Loucy (cell line): ENCODE results near the gene MRPS2.
"Not testable (repeated sequence)": the region's sequence is repeated elsewhere in the genome, so short reads cannot be mapped to it uniquely, and the experiment has no call there.

ENCODE experiments used
- H2AFZ ChIP-seq: fragments of 200-600 bp; sonication (generic); 2 replicates; pipeline ENCODE4 v1.6.0; 2016; ENCODE audit warnings: antibody characterized with exemption, mild to moderate bottlenecking, low read length, moderate library complexity
- H3F3A ChIP-seq: fragments of 200-600 bp; 2 replicates; pipeline ENCODE4 v1.6.0; 2016; ENCODE audit warnings: antibody characterized with exemption, low read depth, mild to moderate bottlenecking
- H3K27me3 ChIP-seq: fragments of 200-600 bp; sonication (generic); 2 replicates; pipeline ENCODE4 v1.6.1; 2014; ENCODE audit warnings: low read length, mild to moderate bottlenecking; ENCODE audit not compliant: insufficient read depth, poor library complexity, severe bottlenecking
- H3K36me3 ChIP-seq: fragments of 200-600 bp; sonication (generic); 2 replicates; pipeline ENCODE4 v1.6.1; 2016; ENCODE audit warnings: low read length; ENCODE audit not compliant: insufficient read depth
- H3K4me1 ChIP-seq: fragments of 200-600 bp; sonication (generic); 2 replicates; pipeline ENCODE4 v1.5.1; 2014; ENCODE audit warnings: low read length, mild to moderate bottlenecking; ENCODE audit not compliant: insufficient read depth, poor library complexity, severe bottlenecking
- H3K4me2 ChIP-seq: fragments of 200-600 bp; sonication (generic); 2 replicates; pipeline ENCODE4 v1.6.0; 2014; ENCODE audit warnings: antibody characterized with exemption, low read length, low read depth, mild to moderate bottlenecking; ENCODE audit not compliant: poor library complexity, severe bottlenecking
- H3K4me3 ChIP-seq: fragments of 200-600 bp; sonication (generic); 2 replicates; pipeline ENCODE4 v1.5.1; 2014; ENCODE audit warnings: low read length, mild to moderate bottlenecking, mixed read lengths; ENCODE audit not compliant: poor library complexity, severe bottlenecking
- H3K79me2 ChIP-seq: fragments of 200-600 bp; sonication (generic); 2 replicates; pipeline ENCODE4 v1.6.1; 2014; ENCODE audit warnings: low read length; ENCODE audit not compliant: insufficient read depth
- H3K9ac ChIP-seq: fragments of 200-600 bp; sonication (generic); 2 replicates; pipeline ENCODE4 v1.6.0; 2014; ENCODE audit warnings: mild to moderate bottlenecking, low read depth, low read length, moderate library complexity; ENCODE audit not compliant: poor library complexity, severe bottlenecking
- H3K9me2 ChIP-seq: fragments of 200-600 bp; sonication (generic); replicated peaks from 2 replicates; pipeline ENCODE4 v1.6.1; 2016; ENCODE audit warnings: low read depth, low read length, mixed read lengths
- H3K9me3 ChIP-seq: fragments of 200-600 bp; sonication (generic); 2 replicates; pipeline ENCODE4 v1.6.1; 2014; ENCODE audit warnings: mild to moderate bottlenecking, antibody characterized with exemption, low read length, low read depth; ENCODE audit not compliant: insufficient read depth
- H4K20me1 ChIP-seq: fragments of 200-600 bp; sonication (generic); 2 replicates; pipeline ENCODE4 v1.6.0; 2014; ENCODE audit warnings: antibody characterized with exemption, low read length, mild to moderate bottlenecking; ENCODE audit not compliant: insufficient read depth, poor library complexity, severe bottlenecking
- EZH2phosphoT487 ChIP-seq: fragments of 200-600 bp; IDR thresholded peaks from 2 replicates; pipeline ENCODE4 v1.6.1; 2018; ENCODE audit warnings: antibody characterized with exemption, mild to moderate bottlenecking, moderate library complexity, borderline replicate concordance
- TF ChIP-seq, protein P1 (sequence below): fragments of 200-600 bp; sonication (generic); conservative IDR thresholded peaks from 2 replicates; pipeline ENCODE4 v1.5.1; 2014; ENCODE audit warnings: mild to moderate bottlenecking, antibody characterized with exemption, low read length

Gene MRPS2

DNA sequence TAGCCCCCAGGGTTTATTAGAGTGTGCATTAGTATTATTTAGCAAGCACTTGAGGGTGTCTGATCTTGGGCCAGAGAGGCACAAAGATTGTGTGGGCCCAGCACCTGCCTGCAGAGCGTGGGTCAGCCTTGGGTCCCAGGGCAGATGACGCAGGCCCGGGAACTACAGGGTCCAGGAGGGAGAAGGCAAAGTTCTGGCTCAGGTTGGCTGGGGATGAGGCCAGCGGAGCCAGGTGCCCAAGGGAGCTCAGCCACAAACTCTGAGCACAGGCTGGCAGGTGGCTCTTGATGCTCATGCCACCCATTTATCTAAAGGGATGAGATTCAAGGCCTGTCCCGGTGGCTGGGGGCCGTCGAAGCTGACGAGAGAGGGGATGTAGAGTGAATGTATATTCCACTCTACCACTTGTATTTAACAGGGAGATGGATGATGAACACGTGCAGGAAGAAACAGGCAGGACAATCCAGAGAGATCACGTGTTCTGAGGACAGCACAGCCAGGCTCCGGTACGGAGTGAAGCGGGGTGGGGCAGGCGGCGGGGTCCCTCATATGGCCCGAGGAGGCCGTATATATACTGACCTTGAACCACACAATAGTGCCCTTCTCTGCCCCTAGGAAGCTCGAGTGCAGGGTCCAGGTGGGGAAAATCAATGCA, 44.6 kb downstream of the MRPS2 start:
- Histone ChIP-seq H3K9ac (no peak overlapping the region), H3K4me2 (no peak overlapping the region), H3K4me3 (no peak overlapping the region), H3K79me2 (no peaks in the 10 kb centered on the region), H3K4me1 (no peaks in the 10 kb centered on the region), H3K27me3 (no peaks in the 10 kb centered on the region), H3K36me3 (no peaks in the 10 kb centered on the region), H3K9me2 (no peaks in the 10 kb centered on the region), H3K9me3 (no peaks in the 10 kb centered on the region; the same call in 1 of the 2 replicates), H2AFZ (no peak overlapping the region), H3F3A (no peaks in the 10 kb centered on the region), H4K20me1 (no peaks in the 10 kb centered on the region)
- TF ChIP-seq EZH2phosphoT487: no peak
- TF ChIP-seq, protein P1, sequence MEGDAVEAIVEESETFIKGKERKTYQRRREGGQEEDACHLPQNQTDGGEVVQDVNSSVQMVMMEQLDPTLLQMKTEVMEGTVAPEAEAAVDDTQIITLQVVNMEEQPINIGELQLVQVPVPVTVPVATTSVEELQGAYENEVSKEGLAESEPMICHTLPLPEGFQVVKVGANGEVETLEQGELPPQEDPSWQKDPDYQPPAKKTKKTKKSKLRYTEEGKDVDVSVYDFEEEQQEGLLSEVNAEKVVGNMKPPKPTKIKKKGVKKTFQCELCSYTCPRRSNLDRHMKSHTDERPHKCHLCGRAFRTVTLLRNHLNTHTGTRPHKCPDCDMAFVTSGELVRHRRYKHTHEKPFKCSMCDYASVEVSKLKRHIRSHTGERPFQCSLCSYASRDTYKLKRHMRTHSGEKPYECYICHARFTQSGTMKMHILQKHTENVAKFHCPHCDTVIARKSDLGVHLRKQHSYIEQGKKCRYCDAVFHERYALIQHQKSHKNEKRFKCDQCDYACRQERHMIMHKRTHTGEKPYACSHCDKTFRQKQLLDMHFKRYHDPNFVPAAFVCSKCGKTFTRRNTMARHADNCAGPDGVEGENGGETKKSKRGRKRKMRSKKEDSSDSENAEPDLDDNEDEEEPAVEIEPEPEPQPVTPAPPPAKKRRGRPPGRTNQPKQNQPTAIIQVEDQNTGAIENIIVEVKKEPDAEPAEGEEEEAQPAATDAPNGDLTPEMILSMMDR: no peak

DNA sequence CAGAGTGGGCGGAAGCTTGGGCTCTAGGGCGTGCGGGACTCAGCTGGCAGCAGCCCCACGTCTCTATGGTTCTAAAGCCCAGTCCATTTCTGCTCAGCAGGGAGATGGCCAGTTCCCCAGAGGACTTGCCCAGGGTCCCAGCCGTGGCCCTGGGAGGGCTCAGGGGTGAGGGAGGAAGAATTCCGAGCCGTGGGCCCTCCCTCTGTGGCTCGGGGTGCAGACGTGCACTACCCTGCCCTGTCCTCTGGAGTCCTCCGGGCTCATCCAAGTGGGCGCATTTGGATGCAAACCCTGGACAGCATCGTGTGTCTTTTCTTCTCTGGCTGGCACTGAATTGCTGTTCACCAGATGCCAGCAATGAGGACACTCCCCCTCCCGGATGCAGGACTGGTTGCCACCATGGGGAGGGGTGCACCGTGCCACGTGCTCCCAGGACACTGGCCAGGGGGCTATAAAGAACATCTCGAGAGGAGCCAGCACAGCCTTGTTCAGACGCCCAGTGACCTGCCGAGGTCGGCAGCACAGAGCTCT, 45.2 kb downstream of the MRPS2 start, which contains the start of gene OBP2A:
TSS of gene OBP2A (plus strand) at position 481 of the 531 bp plus-strand sequence. CDS start 55 bp downstream, outside the sequence.
- H2AFZ ChIP-seq, H3K9me3 ChIP-seq, H3K9ac ChIP-seq, H3K79me2 ChIP-seq, H3K27me3 ChIP-seq, H3K36me3 ChIP-seq, H3K4me3 ChIP-seq, H3K4me2 ChIP-seq, H4K20me1 ChIP-seq, H3F3A ChIP-seq, H3K9me2 ChIP-seq, H3K4me1 ChIP-seq: not testable (repeated sequence)

DNA sequence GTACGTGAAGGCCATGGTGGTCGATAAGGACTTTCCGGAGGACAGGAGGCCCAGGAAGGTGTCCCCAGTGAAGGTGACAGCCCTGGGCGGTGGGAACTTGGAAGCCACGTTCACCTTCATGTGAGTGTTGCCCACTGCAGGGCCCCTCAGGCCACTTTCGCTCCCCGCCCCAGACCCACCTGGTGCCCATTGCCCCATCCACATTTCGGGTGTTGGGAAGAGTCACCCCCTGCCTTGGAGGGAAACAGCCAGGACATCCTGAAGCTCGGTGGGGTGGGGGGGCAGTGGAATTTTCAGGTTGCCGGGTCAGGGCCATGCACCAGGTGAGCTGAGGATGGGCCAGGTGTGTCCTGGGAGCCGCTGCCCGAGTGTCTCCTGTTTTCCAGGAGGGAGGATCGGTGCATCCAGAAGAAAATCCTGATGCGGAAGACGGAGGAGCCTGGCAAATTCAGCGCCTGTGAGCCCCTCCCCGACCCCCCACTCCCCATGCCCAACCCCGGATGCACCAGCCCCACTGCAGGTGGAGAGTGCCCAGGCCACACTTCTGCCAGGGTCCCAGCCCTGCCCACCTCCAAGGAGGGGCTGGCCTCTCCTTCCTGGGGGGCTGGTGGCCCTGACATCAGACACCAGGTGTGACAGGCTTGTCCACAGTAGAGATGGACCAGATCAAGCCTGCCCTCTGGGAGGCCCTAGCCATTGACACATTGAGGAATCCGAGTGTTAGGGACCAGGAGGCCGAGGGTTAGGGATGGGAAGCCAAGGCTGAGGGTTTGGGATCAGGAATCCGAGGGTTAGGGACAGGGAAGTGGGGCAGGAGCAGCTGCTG, 46.5 kb downstream of the MRPS2 start:
- not testable (repeated sequence) for H3K4me3 ChIP-seq, H4K20me1 ChIP-seq, H3K4me2 ChIP-seq, H3K27me3 ChIP-seq, H3K9ac ChIP-seq, H3K79me2 ChIP-seq, H3K36me3 ChIP-seq, H3K4me1 ChIP-seq, H3F3A ChIP-seq, H3K9me2 ChIP-seq, H2AFZ ChIP-seq, H3K9me3 ChIP-seq
